ENCODE data around the gene POPDC2. TPM values are rescaled to one million over a fixed set of nuclear protein-coding genes. Genes with fewer than 3 reads are reported as not detected.

Gene POPDC2
- total and polyA plus RNA-seq, 2 donors (not counting 3 experiments of a cell fraction or from before 2014, with no cell fraction given), result 0.57 to 0.66 TPM

- Histone ChIP-seq H3K4me2 (ENCODE audit: insufficient read depth, low read length) (no peak overlapping the region), H3K9me3 (replicated peaks; ENCODE audit: control insufficient read depth, insufficient read depth, low read length) (no peaks in the 10 kb centered on the region), H3K4me3 (replicated peaks in 1 of 3; ENCODE audit: insufficient read depth in 1 of 3, low read depth in 1 of 3, low read length in 3 of 3) (no peak overlapping the region), H3K36me3 (ENCODE audit: control insufficient read depth in 2 of 2, extremely low read depth in 1 of 2, insufficient read depth in 2 of 2, low read length in 2 of 2) (no peaks in the 10 kb centered on the region), H4K20me1 (replicated peaks; ENCODE audit: control insufficient read depth, extremely low read depth, insufficient read depth, low read length) (no peaks in the 10 kb centered on the region), H2AFZ (ENCODE audit: low read depth, low read length) (no peak overlapping the region), H3K27me3 (ENCODE audit: control insufficient read depth in 2 of 2, insufficient read depth in 2 of 2, low read length in 2 of 2) (no peaks in the 10 kb centered on the region), H3K79me2 (ENCODE audit: control insufficient read depth, insufficient read depth, low read length) (no peaks in the 10 kb centered on the region), H3K27ac (ENCODE audit: insufficient read depth, low read depth, low read length) (no peak overlapping the region), H3K9me1 (replicated peaks; ENCODE audit: control insufficient read depth, extremely low read depth, insufficient read depth, low read length) (no peaks in the 10 kb centered on the region), H3K9ac (replicated peaks; ENCODE audit: extremely low read depth, insufficient read depth, low read length) (no peak overlapping the region), H3K4me1 (ENCODE audit: control insufficient read depth, extremely low read depth, insufficient read depth, low read length) (peaks cover 4% of the 10 kb centered on the region)
- CTCF ChIA-PET, result interaction anchor here (0.9 to 2.4 kb wide), 2 partner anchors 15 to 33 kb away, joined by 3 to 5 read pairs; no protein-coding TSS in a partner anchor
- DNase-seq (ENCODE audit: low read depth, low spot score) (no peak), FAIRE-seq (no peak)
- no TSS peak for BruUV-seq (replicated peaks)
- POLR2A ChIA-PET, result no interaction called here
- TF ChIP-seq POLR2A (IDR thresholded peaks at IDR 0.05; ENCODE audit: low read depth, low read length) (no peak), MYC (IDR thresholded peaks at IDR 0.05; ENCODE audit: low read depth, low read length) (no peak), EZH2 (IDR thresholded peaks at IDR 0.05; ENCODE audit: borderline replicate concordance, low read depth, low read length, severe bottlenecking) (no peak), POLR2AphosphoS5 (IDR thresholded peaks at IDR 0.05; ENCODE audit: insufficient read depth, low read depth, low read length) (no peak), GATA2 (IDR thresholded peaks at IDR 0.05; ENCODE audit: insufficient read depth, insufficient read length, low read depth, low read length) (no peak), FOS (IDR thresholded peaks at IDR 0.05; ENCODE audit: borderline replicate concordance, insufficient read depth, low read length) (no peak), CTCF (IDR thresholded peaks at IDR 0.05; ENCODE audit: extremely low read depth in 1 of 2, insufficient read depth in 1 of 2, low read depth in 1 of 2, low read length in 2 of 2) (no peak), MAX (IDR thresholded peaks at IDR 0.05; ENCODE audit: insufficient read depth, insufficient read length) (no peak), JUN (IDR thresholded peaks at IDR 0.05; ENCODE audit: borderline replicate concordance, insufficient read depth, insufficient read length, low read depth) (no peak)
- intact Hi-C loops (cut with micrococcal nuclease), result no loop called here
- dilution Hi-C loops (cut with MboI; ENCODE audit: extremely low pct_ligation_motif_present, low sequenced_read_pairs), result no loop called here
These were observed 12.4 kb downstream of the POPDC2 start for GRCh38 chr3:119647843-119648575.

All from endothelial cell of umbilical vein (primary cell).